Right atrium auricular region (tissue), 2 donors: ENCODE results near the gene PPEF1. TPM values are rescaled to one million over a fixed set of nuclear protein-coding genes. Genes with fewer than 3 reads are reported as not detected.
"Not testable (repeated sequence)": the region's sequence is repeated elsewhere in the genome, so short reads cannot be mapped to it uniquely, and the experiment has no call there.

Experiments used
- DNase-seq: peaks from one replicate; pipeline ENCODE4 v3.0.0-alpha.2; 2019; ENCODE audit warnings: low spot score
- H3K27ac ChIP-seq, 2 donors: fragments of 200-600 bp; sonication (generic); 1 replicate in 1 of 2; 2 replicates in 1 of 2; pipeline ENCODE4 v1.5.1; 2016 to 2019
- H3K27me3 ChIP-seq, 2 donors: fragments of 200-600 bp; sonication (generic); one replicate each; pipeline versions ENCODE4 v1.5.1 to v1.6.0; 2017 to 2019
- H3K36me3 ChIP-seq: fragments of 200-600 bp; sonication (generic); one replicate; pipeline ENCODE4 v1.5.1; 2016
- H3K4me1 ChIP-seq, 2 donors: fragments of 200-600 bp; sonication (generic); one replicate each; pipeline versions ENCODE4 v1.5.1 to v1.6.0; 2017 to 2019
- H3K4me3 ChIP-seq, 2 donors: fragments of 200-600 bp; sonication (generic); 1 replicate in 1 of 2; 2 replicates in 1 of 2; pipeline ENCODE4 v1.5.1; 2017 to 2019; ENCODE audit warnings: mild to moderate bottlenecking in 1 of 2, moderate library complexity in 1 of 2
- H3K9me3 ChIP-seq, 2 donors: fragments of 200-600 bp; sonication (generic); one replicate each; pipeline ENCODE4 v1.5.1; 2019
- total RNA-seq, 2 donors: library from RNA; depleted of rRNA; stranded (reverse); fragments of >200 nt; gene quantifications; one replicate each; pipeline ENCODE4 v1.1.0, GENCODE V29; 2016
- TF ChIP-seq, protein P1 (sequence below), 2 donors: fragments of 200-600 bp; sonication (generic); IDR thresholded peaks; one replicate each; pipeline ENCODE4 v1.5.1; 2019; ENCODE audit warnings: antibody characterized with exemption in 2 of 2

Gene PPEF1
- total RNA-seq, 2 donors from 2014 or later: 0.78 to 1.1 TPM

- H3K4me3 ChIP-seq: no peak overlapping the region
- no peaks in the 10 kb centered on the region for H3K27me3 ChIP-seq
- no peaks in the 10 kb centered on the region for H3K4me1 ChIP-seq
- TF ChIP-seq, protein P1, sequence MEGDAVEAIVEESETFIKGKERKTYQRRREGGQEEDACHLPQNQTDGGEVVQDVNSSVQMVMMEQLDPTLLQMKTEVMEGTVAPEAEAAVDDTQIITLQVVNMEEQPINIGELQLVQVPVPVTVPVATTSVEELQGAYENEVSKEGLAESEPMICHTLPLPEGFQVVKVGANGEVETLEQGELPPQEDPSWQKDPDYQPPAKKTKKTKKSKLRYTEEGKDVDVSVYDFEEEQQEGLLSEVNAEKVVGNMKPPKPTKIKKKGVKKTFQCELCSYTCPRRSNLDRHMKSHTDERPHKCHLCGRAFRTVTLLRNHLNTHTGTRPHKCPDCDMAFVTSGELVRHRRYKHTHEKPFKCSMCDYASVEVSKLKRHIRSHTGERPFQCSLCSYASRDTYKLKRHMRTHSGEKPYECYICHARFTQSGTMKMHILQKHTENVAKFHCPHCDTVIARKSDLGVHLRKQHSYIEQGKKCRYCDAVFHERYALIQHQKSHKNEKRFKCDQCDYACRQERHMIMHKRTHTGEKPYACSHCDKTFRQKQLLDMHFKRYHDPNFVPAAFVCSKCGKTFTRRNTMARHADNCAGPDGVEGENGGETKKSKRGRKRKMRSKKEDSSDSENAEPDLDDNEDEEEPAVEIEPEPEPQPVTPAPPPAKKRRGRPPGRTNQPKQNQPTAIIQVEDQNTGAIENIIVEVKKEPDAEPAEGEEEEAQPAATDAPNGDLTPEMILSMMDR (IDR thresholded peaks at IDR 0.05): no peak
- H3K27ac ChIP-seq: no peak overlapping the region
- H3K9me3 ChIP-seq: no peaks in the 10 kb centered on the region
- H3K36me3 ChIP-seq: no peaks in the 10 kb centered on the region
- DNase-seq: no peak
These were observed 18.0 kb downstream of the PPEF1 start for GRCh38 chrX:18725310-18725943.

DNA sequence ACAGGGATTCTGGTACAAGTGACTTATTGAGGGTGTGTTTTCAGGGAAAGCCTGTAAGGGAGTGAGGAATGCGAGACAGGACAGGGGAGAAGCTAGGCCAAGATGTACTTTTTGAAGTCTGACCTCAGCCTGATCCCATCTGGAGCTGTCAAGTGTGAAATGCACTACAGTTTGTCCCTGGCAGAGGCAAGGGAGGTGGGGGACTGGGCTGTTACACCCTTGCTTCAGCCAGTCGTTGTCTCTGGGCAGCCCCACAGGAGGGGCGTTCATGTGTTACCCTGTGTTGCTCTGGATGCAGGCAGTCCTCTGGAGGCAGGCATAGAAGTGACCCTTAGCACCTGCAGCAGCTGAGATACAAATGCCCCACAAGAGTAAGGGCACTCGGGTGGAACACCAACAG, 25.8 kb downstream of the PPEF1 start:
- Histone ChIP-seq H3K27ac (no peak overlapping the region), H3K9me3 (no peaks in the 10 kb centered on the region), H3K4me1 (no peaks in the 10 kb centered on the region), H3K27me3 (no peaks in the 10 kb centered on the region), H3K4me3 (no peak overlapping the region), H3K36me3 (no peaks in the 10 kb centered on the region)
- DNase-seq: no peak
- TF ChIP-seq, protein P1 (IDR thresholded peaks at IDR 0.05): no peak

DNA sequence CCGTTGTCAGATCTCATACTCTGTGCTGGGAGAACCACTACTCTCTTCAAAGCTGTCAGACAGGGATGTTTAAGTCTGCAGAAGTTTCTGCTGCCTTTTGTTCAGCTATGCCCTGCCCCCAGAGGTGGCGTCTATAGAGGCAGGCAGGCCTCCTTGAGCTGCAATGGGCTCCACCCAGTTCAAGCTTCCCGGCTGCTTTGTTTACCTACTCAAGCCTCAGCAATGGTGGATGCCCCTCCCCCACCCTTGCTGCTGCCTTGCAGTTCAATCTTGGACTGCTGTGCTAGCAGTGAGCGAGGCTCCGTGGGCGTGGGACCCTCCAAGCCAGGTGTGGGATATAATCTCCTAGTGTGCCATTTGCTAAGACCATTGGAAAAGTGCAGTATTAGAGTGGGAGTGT, 32.2 kb downstream of the PPEF1 start:
- not testable (repeated sequence) for DNase-seq

DNA sequence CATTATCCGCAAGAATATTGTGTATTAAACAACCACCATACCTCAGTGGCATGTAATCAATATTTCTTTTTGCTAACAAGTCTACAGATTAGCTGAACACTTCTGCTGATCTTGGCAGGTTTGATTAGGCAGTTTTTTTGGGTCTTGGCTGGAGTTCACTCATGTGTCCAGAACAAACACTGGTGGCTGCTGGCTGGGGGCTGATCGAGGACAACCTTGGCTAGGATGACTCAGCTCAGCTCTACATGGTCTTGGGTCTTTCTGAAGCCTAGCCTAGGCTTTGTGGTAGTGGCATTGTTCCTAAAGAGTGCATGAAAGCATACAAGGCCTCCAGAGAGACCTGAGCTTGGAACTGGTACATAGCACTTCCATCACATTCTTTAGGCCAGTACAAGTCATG, 41.1 kb downstream of the PPEF1 start:
- no peaks in the 10 kb centered on the region for H3K27me3 ChIP-seq
- no peak overlapping the region for H3K27ac ChIP-seq
- H3K4me1 ChIP-seq: no peaks in the 10 kb centered on the region
- no peak overlapping the region for H3K4me3 ChIP-seq
- DNase-seq: no peak
- no peaks in the 10 kb centered on the region for H3K36me3 ChIP-seq
- TF ChIP-seq, protein P1 (IDR thresholded peaks at IDR 0.05): no peak
- peaks cover 0 to 15% of the 10 kb centered on the region in 2 donors for H3K9me3 ChIP-seq

More for the DNA sequence above, 32.2 kb downstream of the PPEF1 start:
- not testable (repeated sequence) for H3K4me3 ChIP-seq, H3K27ac ChIP-seq, H3K27me3 ChIP-seq, H3K36me3 ChIP-seq, H3K9me3 ChIP-seq, H3K4me1 ChIP-seq

- H3K4me1 ChIP-seq: no peaks in the 10 kb centered on the region
- TF ChIP-seq, protein P1 (IDR thresholded peaks at IDR 0.05): no peak
- H3K36me3 ChIP-seq: no peaks in the 10 kb centered on the region
- peaks cover 0 to 9% of the 10 kb centered on the region in 2 donors for H3K9me3 ChIP-seq
- no peak for DNase-seq
- H3K27ac ChIP-seq: no peak overlapping the region
- no peaks in the 10 kb centered on the region for H3K27me3 ChIP-seq
- no peak overlapping the region for H3K4me3 ChIP-seq
These were observed 46.2 kb downstream of the PPEF1 start for GRCh38 chrX:18753631-18754030.

DNA sequence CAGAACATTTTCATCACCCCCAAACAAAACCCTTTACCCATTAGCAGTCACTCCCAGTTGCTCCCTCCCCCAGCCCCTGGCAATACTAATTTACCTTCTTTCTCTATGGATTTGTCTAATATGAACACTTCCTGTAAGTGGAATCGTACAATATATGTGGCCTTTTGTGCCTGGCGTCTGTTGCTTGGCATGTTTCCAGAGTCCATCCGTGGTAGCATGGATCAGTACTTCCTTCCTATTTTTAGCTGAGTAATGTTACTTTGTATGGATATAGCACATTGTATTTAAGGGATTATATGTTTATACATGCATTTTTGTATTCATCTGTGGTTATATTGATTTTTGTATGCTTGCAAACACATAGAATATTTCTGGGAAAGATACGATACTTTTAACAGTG, 48.2 kb downstream of the PPEF1 start:
- no peak for DNase-seq
- H3K4me3 ChIP-seq: no peak overlapping the region
- H3K9me3 ChIP-seq: peaks cover 0 to 9% of the 10 kb centered on the region in 2 donors
- no peaks in the 10 kb centered on the region for H3K4me1 ChIP-seq
- no peak overlapping the region for H3K27ac ChIP-seq
- TF ChIP-seq, protein P1 (IDR thresholded peaks at IDR 0.05): no peak
- no peaks in the 10 kb centered on the region for H3K36me3 ChIP-seq
- H3K27me3 ChIP-seq: no peaks in the 10 kb centered on the region
